GM12865 (cell line): ENCODE measurements around the gene MDN1.
"Not testable (repeated sequence)": the region's sequence is repeated elsewhere in the genome, so short reads cannot be mapped to it uniquely, and the experiment has no call there.

Experiments
- DNase-seq: peaks from one replicate; pipeline ENCODE4 v3.0.0; 2010; ENCODE audit warnings: low read depth
- H3K4me3 ChIP-seq: 2 replicates; pipeline ENCODE4 v1.5.1; 2011; ENCODE audit warnings: mild to moderate bottlenecking, low read depth, low read length, control low read depth
- CTCF ChIP-seq: IDR thresholded peaks from 2 replicates; pipeline ENCODE4 v1.5.1; 2011; ENCODE audit warnings: low read length, control low read depth, low read depth, inconsistent platforms; ENCODE audit not compliant: insufficient read depth; ENCODE audit errors: missing control alignments

MDN1 gene

GRCh38 chr6:89830170-89830809 lies 10.7 kb upstream of the MDN1 start:
- H3K4me3 ChIP-seq: peak overlapping the region; percentile 94
- DNase-seq: no peak

DNA sequence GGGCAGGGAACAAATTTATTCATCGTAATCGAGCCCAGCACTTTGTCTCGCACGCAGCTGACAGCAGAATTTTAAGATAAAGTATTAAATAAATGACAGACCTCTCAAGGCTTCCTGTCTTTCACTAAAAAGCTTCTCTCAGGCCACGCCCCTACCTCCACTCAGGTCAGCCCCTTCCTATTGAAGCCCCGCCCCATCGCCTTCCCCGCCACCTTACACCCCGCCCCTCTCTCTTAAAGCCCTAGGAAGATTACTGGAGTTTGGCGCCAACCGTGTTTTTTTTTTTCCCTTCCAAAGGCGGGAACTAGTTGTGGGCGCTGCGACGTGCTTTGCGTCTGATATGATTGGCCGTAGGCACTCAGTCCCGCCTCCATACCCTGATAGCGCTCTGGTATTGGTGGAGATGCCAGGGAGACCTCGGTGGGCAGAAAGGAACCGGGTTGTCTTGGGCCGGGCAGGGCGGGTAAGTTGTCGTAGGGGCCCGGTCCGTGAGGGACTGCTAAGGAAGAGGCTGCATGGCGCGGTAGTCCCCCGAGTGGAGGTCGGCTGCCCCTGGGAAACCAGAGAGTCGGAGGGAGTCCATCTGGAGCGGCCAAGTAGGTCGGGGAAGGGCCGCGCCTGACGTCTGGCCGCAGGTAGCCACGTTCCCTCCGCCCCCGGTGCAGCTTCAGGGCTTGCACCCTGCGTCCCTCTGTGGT lies 10.0 kb upstream of the MDN1 start, which contains the start of gene CASP8AP2:
Gene CASP8AP2 (plus strand): TSS at position 409 of the 698 bp plus-strand sequence.
- H3K4me3 ChIP-seq: peak within 1 kb of the TSS; percentile 94
- no peak for TF ChIP-seq CTCF
- DNase-seq: peak; percentile 99

More at GRCh38 chr6:89830170-89830809, 10.7 kb upstream of the MDN1 start:
- TF ChIP-seq CTCF: no peak

DNA sequence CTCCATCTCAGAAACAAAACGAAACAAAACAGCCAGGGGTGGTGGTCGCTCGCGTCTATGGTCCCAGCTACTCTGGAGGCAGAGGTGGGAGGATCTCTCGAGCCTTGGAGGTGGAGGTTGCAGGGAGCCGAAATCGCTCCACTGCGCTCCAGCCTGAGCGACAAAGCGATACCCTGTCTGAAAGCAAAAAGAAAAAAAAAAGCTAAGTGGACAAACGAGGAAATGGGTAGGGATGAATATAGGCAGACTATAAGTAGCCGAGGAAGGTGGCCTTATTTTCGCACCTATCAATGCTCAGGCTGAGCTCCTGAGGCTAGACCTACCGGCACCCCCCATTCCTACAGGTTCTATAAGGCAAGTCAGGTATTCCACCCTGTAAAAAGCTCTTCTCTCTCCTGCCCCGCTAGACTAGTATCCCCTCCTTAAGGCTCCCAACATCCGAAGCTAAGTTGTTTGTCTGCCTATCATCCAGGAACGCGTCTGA lies 9.4 kb upstream of the MDN1 start:
- TF ChIP-seq CTCF: no peak
- peak; percentile 53 for DNase-seq
- peak overlapping the region; percentile 72 for H3K4me3 ChIP-seq

- H3K4me3 ChIP-seq: peak overlapping the region; percentile 72
- DNase-seq: not testable (repeated sequence)
Measured at GRCh38 chr6:89828475-89828987, 8.9 kb upstream of the MDN1 start.

GRCh38 chr6:89826029-89826528 lies 6.5 kb upstream of the MDN1 start:
- TF ChIP-seq CTCF: no peak
- no peak overlapping the region for H3K4me3 ChIP-seq
- DNase-seq: no peak

DNA sequence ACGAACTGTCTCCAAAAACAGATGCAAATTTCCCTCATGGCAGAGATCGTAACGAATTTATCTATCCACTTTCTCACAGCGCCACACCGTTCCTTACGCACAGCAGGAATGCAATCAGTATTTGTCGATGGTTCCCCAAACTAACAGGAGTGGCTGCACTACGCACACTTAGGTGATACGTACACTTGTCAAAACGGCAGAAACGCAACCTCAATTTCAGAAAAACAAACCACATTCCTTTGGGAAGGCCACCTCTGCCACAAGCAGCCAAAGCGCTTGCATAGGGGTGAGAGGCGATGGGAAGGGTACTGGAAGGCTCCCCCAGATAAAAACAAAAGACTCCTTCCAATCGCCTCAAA lies 638 bp downstream of the MDN1 start:
- peak; percentile 48 for DNase-seq
- no peak for TF ChIP-seq CTCF

DNA sequence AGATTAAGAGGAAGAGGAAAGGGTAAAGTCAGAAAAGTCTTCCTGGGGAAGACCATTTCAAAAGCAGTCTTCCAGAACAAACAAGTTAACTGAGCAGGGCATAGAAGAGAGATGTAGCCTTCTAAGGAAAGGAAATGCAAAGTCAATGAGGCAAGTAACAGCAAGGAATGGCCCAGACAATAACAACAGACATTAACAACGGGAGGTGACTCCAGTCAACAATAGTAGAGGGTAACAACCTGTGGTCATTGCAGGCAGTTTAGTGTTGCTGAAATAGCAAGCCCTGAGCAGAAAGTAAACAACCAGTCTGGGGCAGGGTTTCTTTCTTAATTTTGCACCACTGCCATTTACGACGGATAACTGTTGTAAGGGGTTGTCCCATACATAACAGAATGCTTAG lies 2.1 kb downstream of the MDN1 start:
- H3K4me3 ChIP-seq: no peak overlapping the region
- TF ChIP-seq CTCF: no peak
- no peak for DNase-seq

More for the DNA sequence above, 638 bp downstream of the MDN1 start:
- H3K4me3 ChIP-seq: peak overlapping the region; percentile 71

DNA sequence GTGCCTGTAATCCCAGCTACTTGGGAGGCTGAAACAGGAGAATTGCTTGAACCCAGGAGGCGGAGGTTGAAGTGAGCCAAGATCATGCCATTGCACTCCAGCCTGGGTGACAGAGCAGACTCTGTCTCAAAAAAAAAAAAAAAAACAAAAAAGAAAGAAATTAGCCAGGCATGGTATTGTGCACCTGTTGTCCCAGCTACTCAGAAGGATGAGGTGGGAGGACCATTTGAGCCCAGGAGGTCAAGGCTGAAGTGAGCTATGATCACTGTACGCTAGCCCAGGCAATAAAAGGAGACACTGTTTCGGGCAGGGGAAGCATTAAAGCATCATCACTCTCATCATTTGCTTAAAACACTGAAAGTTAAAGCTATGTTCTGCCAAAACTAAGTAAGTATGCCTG lies 6.2 kb downstream of the MDN1 start:
- not testable (repeated sequence) for H3K4me3 ChIP-seq, DNase-seq
